Measurements from ENCODE around the gene RPL29. TPM values are rescaled to one million over a fixed set of nuclear protein-coding genes. Genes with fewer than 3 reads are reported as not detected.

The RPL29 gene
- polyA plus RNA-seq, 3 donors = 1,559 to 1,800 (median 1,682) TPM

DNA sequence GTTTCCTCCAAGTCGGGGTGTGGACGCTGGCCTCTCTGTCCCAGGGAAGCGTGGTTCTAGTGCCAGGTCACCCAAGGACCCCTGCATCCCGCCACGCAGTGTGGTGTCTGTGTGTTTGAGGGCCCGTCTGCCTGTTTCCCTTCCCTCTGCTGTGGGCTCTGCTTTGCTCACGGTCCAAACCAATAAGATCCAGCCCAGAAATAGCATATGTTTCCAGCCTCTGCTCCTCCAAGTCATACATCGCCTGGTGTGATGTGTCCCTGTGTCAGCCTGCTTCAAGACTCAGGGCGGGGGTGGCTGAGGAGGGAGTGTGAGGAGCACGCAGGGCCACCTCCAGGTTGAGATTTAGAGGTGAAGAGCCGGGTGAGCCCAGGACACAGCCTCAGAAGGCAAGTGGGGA, 21.9 kb upstream of the RPL29 start:
- no peak for DNase-seq (ENCODE audit: extremely low read depth in 1 of 11, low read depth in 9 of 11, low spot score in 4 of 11)

DNA sequence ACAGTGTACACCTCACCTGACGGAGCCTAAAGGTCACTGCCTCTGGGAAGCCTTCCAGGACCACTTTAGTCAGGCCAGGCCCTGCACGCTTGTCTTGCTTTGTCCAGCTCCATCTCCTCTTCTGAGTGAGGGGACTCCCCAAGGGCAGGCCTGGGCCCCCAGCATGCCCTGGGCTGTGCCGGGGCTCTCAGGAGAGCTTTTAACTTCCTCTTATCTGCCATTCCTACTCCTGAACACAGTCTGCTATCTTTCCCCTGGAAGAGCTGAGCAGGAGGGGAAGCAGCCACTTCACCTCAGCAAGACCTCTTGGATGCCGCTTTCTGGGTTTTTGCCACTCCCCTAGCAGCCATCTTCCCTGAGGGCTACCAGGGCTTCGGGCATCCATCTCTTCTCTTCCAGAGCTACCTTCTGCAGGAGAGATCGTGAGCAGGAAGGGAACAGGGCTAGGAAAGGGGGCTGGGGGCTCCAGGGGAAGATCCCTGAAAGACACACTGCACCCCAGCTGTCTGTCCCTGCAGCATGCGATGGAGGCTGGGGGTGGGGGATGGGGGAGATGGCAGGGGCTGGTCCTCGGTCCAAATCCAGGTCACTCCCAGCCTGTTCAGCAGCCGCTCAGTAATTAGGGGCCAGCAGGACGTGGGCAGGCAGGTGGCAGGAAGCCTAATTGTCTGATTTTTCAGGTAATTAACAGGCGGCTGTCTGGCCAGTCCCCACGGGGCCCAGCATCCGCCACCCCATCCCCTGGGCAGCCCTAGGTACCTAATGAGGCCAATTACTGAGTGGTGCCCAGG, 19.9 kb upstream of the RPL29 start:
- no peak for DNase-seq (ENCODE audit: extremely low read depth in 1 of 11, low read depth in 9 of 11, low spot score in 4 of 11)

DNA sequence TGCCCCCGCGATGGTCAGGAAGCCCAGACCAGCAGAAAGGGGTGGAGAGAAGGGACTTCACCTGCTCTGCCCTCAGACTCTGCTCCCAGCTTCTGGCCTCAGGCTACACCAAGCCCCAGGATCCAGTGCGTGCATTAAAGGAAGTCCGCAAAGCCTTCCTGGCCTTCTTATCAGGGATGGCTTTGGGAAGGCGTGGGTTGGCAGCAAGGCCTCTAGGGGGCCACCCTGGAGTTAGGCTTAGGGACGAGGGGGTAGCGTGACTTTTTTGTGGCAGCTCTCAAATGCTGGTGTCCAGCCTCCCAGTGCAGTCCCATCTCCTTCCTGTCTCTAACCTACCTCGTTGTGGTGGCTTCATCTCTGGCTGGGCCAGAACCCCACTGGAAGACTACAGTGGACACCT, 18.9 kb upstream of the RPL29 start:
- no peak for DNase-seq (ENCODE audit: extremely low read depth in 1 of 11, low read depth in 9 of 11, low spot score in 4 of 11)

DNA sequence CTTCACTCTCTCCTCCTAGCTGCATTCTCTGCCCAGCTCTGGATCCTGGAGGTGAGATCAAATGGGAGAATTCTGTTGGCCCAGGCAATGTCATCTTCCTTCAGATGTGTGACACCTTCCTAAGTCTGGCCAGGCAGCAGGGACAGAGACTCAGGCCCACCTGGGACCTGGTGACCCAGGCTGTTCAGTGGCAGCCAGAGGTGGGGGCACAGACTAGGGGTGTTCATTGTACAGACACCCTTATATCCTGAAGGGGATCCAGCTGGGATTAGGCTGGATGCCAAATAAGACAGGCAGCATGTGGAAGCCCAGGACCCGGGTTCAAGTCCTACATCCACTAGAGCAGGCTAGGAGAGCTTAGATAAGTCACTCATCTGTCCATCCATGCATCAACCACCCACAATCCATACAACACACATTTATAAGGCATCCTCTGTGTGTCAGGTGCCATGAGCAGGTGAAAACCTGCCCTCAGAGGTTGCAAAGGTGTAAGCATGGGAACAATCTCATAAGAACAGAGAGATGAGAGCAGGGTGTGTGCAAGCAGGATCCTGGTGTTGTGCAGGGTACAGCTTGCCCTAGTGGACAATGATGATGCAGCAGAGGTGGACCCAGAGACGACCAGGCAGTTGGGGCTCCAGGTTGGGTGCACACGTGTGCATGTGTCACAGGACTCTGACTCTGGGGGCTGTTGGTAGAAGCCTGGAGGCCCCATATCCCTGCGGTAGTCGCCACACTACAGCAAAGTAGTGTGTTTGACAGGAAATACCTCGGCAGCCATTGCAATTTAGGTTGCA, 18.3 kb upstream of the RPL29 start:
- no peak for DNase-seq (ENCODE audit: extremely low read depth in 1 of 11, low read depth in 9 of 11, low spot score in 4 of 11)

DNA sequence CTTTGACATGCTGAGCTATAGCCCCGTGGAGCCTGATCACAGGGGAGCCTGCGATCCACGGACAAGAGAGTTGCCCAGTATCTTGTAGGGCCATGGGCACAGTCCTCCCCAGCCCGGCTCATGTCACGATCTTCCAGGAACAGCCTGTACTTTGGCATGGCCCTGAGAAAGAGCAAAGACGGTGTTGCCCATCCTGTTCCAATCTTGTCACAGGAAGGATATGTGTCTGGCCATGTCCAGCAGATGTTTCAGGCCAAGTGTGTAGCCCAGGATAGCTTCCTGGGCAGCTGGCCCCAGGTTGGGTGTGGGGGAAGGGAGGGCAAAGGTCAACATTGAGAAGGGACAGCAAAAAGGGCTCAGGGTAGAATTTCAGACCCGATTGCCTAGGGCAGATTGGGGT, 17.0 kb upstream of the RPL29 start:
- DNase-seq (ENCODE audit: extremely low read depth in 1 of 11, low read depth in 9 of 11, low spot score in 4 of 11) = no peak

DNA sequence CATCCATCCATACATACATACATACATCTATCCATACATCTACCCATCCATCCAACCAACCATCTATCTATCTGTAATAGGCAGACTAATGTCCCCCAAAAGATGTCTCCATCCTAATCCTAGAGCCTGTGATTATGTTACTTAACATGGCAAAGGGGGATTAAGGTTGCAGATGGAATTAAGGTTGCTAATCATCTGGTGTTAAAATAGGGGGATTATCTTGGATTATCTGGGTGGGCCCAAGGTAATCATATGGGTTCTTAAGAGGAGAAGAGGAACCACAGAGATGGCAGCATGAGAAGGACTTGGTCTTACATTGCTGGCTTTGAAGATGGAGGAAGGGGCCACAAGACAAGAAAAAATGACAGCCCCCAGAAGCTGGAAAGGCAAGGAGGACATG, 14.7 kb upstream of the RPL29 start:
- no peak for DNase-seq (ENCODE audit: extremely low read depth in 1 of 11, low read depth in 9 of 11, low spot score in 4 of 11)

DNA sequence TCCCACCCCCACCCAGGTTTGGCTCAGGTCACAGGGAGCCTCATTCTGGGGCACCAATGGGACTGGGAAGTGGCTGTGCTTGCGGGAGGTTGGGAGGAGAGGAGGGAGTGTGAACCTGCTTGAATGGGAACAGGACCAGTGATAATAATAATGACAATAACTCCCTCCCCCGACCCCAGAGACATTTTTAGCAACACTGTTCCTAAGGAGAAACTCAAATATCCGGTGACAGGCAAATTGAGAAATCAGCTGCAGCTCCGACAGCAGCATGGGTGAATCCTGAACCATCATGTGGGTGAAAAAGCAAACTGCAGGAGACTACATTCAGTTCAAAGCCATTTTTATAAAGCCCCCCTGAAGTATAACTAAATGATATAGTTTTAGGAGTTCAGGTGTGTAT, 11.6 kb upstream of the RPL29 start:
- no peak for DNase-seq (ENCODE audit: extremely low read depth in 1 of 11, low read depth in 9 of 11, low spot score in 4 of 11)

DNA sequence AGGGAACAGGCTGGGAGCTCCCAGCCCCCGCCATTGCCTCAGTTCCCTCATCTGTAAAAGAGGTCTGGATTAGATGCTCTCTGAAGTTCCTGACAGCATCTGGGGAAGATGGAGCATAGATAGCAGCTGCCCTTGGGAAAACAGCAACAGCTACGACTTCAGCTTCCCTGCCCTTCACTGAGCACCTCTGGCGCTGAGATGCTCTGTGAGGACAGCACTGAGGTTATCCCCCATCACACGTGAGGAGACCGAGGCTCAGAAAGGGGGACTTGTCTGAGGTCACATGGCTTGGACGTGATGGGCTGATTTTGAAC, 11.1 kb upstream of the RPL29 start:
- DNase-seq (ENCODE audit: extremely low read depth in 1 of 11, low read depth in 9 of 11, low spot score in 4 of 11) = no peak

DNA sequence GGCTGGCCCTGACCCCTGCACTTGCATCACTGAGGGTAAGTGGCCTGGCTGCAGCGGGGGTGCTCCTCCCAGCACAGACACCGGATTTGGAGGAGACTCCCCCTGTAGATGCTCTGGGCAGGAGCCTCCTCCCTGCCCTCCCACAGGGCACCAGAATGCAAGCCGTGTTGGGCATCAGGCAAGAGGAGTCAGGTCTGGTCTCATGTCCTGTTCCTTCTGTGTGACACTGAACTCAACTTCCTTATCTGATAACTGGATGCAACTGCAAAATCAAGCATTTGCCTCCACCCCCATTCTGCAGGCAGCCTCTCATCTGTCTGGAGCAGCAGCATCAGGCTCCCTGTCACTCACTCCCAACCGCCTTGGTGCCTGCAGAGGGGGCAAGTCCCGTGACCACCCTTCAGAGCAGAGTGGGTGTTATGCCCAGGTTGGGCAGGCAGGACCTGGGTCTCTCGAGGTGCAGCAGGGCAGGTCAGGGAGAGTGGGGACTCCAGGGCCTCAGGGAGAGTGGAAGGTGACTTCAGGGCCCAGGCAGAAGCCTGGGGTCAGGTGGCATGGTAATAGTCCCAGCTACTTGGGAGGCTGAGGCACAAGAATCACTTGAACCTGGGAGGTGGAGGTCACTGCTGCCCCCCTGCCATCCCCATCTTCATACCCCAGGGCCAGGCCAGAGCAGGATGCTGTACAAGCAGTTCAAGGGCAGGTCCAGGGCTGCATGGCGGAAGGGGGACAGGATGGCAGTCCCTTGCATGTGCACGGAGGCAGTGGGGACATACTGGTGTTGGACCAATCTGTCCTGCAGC, 10.5 kb upstream of the RPL29 start:
- DNase-seq (ENCODE audit: extremely low read depth in 1 of 11, low read depth in 9 of 11, low spot score in 4 of 11) = no peak

DNA sequence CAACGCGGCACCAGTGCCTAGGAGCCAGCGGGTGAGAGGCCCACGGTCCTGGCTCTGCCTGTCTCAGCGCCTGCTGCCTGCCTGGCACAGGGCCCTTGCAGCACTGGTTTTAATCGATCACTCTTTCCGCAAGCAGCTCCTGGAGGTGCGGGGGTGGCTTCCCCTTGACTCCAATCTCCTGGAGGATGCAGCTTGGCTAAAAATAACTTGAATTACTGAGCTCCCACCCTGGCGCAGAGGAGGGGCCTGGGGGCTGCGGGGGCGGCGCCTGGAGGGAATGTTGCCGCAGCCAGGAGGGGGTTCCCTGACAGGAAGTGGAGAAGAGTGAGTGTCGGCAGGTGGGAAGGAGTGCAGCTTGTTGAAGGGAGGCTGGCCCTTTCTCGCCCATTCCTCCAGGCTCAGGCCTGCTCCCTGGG, 9.9 kb upstream of the RPL29 start:
- peak in 8 of 11 donors; percentile 50 to 79 (median 66) for DNase-seq (ENCODE audit: extremely low read depth in 1 of 11, low read depth in 9 of 11, low spot score in 4 of 11)

DNA sequence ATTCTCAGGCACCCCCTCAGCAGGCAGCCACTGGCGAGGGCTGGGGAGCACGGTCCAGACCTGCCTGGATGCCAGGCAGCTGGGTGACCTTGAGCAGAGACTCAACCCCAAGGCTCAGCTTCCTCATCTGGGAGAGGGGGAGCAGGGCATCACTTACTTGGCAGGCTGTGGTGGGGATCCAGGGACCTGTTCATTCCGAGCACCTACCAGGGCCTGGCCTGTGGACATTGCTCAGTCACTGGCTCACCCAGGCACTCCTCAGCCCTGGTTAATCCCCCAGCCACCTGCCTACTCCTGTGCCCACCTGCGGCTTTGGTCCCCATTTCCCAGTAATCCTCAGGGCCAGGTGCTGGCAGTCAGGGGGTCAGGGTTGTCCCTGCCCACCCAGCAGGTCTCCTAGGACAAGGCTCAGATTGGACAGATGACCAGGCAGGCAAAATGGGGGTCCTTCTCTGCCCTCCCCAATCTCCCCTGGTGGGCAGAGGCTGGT, 9.3 kb upstream of the RPL29 start:
- no peak for DNase-seq (ENCODE audit: extremely low read depth in 1 of 11, low read depth in 9 of 11, low spot score in 4 of 11)

DNA sequence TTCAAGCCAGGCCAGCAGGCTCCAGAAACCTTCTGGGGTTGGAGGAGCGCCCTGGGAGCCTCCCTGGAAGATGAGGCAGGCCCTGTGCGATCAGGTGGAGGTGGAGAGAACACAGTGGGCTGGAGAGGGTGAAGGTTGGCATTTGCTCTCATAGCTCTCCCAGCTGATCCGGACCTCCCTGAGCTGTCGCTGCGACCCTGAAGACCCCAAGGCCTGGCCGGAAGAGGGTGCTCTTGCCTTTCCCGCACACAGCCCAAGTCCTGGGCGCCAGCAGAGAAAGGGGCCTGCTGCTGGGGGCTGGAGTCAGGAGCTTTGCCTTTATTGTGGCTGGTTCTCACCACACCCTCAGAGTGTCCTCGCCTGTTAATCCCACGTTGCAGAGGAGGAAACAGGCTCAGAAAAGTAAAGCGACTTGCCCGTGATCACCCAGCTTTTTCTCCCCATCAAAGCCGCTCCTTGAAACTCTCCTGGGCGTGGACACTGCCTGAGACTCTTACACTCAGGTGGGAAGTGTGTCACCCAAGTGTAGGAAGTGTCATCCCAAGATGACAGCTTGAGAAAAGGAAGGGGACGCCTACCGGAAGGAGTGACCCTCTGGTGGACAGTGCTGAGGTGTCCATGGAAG, 8.6 kb upstream of the RPL29 start:
- peak in 6 of 11 donors; percentile 41 to 67 (median 53) for DNase-seq (ENCODE audit: extremely low read depth in 1 of 11, low read depth in 9 of 11, low spot score in 4 of 11)

DNA sequence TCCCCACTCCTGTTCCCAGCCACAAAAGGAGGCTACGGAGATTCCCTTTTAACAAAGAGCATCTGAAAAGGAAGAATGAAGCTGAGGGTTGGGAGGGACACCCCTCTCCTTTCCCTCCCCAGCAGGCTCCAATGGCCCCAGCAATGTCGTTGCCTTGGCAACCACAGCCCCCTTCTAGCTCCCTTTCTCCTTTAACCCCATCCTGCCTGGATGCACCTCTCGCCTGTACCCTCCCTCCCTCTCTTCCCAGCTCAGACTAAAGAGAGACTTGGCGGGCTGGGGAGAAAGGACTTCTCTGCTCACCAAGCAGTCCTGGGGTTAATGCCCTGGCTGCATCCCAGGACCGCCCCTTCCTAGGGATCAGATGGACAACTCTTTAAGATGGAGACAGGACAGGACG, 7.1 kb upstream of the RPL29 start:
- no peak for DNase-seq (ENCODE audit: extremely low read depth in 1 of 11, low read depth in 9 of 11, low spot score in 4 of 11)

DNA sequence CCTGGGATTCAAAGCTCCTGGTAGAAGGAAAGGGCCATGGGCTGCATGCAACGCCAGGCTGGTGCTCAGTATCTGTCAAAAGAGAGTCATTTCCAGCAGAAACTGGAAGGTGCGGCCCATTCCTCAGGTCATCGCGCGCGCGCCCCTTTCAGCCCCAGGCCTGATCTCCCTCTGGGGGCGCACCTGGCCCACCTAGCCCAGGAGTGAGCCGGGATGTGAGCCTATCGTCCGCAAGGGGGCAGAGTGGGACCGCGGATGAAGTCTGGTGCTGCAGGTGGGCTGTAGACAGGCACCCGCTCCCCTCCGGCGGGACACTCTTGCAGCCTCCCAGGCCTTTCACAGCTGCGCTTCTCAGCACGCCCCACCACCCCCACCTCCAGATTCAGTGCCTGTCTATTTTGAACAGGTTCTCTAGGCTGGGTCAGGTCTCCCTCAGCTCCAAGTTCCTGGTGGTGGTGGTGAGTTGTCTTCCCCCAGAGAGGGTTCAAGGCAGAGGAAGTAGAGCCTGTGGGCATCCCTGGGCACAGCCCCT, 5.8 kb upstream of the RPL29 start:
- peak in 9 of 11 donors; percentile 62 to 82 (median 75) for DNase-seq (ENCODE audit: extremely low read depth in 1 of 11, low read depth in 9 of 11, low spot score in 4 of 11)

DNA sequence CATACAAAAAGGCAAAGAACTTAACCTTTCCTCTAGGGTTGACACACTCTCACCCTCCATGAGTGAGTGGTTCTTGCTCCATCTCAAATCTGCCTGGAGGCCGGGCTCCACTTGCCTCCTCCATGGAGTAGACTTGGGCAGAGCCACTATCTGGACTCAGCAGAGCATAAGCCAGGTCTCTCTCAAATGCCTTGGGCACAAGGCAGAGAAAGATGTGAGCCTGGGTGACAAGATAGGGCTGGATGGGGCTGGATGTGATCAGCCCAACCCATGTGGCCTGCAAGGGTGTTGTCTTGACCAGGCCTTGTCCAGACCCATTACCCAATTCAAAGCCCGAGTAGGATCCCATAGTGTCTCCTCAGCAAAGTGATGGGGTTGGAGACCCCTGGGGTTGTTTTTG, 4.2 kb upstream of the RPL29 start:
- no peak for DNase-seq (ENCODE audit: extremely low read depth in 1 of 11, low read depth in 9 of 11, low spot score in 4 of 11)

DNA sequence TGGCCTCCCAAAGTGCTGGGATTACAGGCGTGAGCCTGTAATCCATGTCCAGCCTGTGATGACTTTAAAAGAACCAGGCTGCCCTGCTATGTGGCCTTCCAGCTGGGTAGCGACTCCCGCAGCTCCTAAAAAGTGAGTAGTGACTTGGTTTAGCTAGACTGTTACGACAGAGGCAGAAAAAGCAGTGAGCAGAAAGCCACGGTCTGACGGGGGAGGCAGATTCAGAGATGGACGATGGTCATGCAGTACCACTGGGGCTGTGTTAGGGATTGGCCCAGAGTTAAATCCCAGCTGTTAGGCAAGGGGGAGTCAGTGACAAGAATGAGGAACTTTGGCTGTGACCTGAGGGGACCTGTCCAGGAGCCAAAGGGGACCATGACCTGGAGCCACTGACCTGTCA, 3.1 kb upstream of the RPL29 start:
- no peak for DNase-seq (ENCODE audit: extremely low read depth in 1 of 11, low read depth in 9 of 11, low spot score in 4 of 11)

DNA sequence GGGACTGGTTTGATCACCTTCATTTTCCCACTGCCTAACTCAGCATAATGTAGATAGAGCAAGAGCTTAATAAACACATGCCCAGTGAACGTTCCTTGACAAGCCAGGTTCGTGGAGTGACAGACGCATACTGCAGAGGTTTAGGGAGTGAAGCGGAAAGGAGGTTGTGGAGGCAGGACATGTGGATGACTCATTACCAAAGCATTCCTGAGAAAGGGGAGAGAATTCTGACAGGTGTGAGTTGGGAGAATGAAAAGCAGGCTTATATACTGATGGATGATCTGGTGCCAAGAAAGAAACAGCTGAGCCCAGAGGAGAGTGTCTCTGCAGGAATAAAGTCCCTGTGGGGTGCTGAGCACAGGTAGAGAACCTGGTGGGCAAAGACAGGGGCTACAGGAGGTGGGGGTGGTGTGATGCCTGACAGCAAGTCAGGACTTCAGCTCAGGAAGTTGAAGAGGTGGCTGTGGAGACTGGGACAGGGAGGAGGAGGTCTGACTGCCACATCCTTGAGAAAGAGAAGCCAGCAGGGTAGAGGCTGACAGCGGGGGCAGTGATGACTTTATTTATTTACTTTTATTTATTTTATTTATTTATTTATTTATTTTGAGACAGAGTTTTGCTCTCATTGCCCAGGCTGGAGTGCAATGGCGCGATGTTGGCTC, 2.4 kb upstream of the RPL29 start:
- no peak for DNase-seq (ENCODE audit: extremely low read depth in 1 of 11, low read depth in 9 of 11, low spot score in 4 of 11)

DNA sequence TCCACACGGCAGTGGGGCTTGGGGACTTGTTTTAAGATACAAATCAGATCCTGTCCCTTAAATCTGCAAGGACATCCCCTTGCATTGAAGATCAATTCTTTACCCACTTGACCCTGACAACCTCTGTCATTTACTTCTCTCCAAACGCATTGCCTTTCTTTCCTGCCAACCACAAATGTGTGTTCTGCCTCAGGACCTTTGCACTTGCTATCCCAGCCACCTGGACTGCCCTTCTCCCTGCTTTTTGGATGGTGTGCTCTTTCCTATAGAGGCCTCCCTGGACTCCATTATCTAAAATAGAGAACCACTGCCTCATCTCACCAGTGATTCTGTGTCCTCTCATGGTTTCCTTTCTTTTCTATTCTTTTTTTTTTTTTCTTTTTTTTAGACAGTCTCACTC, 1.5 kb upstream of the RPL29 start:
- no peak for DNase-seq (ENCODE audit: extremely low read depth in 1 of 11, low read depth in 9 of 11, low spot score in 4 of 11)

DNA sequence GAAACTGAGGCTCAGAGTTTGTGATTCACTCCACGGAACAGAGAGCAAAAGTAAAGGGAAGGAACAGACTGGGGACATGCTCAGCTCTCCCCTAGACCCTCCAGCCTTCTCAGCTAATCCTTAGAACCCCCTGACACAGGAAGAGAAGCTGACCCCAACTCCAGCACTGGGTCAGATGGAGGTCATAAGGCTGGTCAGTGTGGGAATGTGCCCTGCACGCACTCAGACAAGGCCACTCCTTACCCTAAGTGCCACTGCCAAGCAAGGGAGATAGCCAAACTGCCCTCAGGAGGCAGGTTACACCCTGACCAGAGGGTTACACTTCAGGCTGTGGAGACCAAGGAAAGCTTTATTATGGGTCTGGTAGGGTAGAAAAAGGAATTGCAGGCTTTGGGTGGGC, 1.2 kb downstream of the RPL29 start:
- no peak for DNase-seq (ENCODE audit: extremely low read depth in 1 of 11, low read depth in 9 of 11, low spot score in 4 of 11)

Measured in renal cortex interstitium (tissue), 11 donors.